HL-60 (cell line): ENCODE data around the gene NETO2.

ENCODE experiments used
- DNase-seq, 2 experiments: peaks; one replicate each; pipeline ENCODE4 v3.0.0-alpha.2; 2010 to 2020; ENCODE audit warnings: low read depth in 1 of 2, low spot score in 1 of 2
- H3K27ac ChIP-seq: fragments of 250-450 bp; sonication (Bioruptor Pico); replicated peaks from 2 replicates; pipeline ENCODE4 v1.5.1; 2020; ENCODE audit warnings: mild to moderate bottlenecking, moderate library complexity
- H3K27me3 ChIP-seq: fragments of 250-450 bp; sonication (Bioruptor Pico); 2 replicates; pipeline ENCODE4 v1.5.1; 2021; ENCODE audit warnings: mild to moderate bottlenecking, moderate library complexity; ENCODE audit not compliant: insufficient read depth, poor library complexity, severe bottlenecking
- H3K4me3 ChIP-seq: replicated peaks from 2 replicates; pipeline ENCODE4 v1.5.1; 2011; ENCODE audit warnings: mild to moderate bottlenecking, control low read depth, low read length; ENCODE audit not compliant: insufficient read depth
- CTCF ChIP-seq: IDR thresholded peaks from one replicate; pipeline ENCODE4 v1.5.1; 2011; ENCODE audit warnings: low read length, control low read depth, inconsistent platforms; ENCODE audit not compliant: insufficient read depth
- GABPA ChIP-seq: IDR thresholded peaks from 2 replicates; pipeline ENCODE4 v1.6.1; 2012; ENCODE audit warnings: low read depth
- POLR2AphosphoS5 ChIP-seq: IDR thresholded peaks from 2 replicates; pipeline ENCODE4 v1.6.1; 2012; ENCODE audit warnings: low read depth
- REST ChIP-seq: IDR thresholded peaks from 2 replicates; pipeline ENCODE4 v1.6.1; 2012; ENCODE audit warnings: low read depth; ENCODE audit not compliant: insufficient replicate concordance
- SPI1 ChIP-seq: IDR thresholded peaks from 2 replicates; pipeline ENCODE4 v1.6.1; 2012; ENCODE audit warnings: low read depth, mild to moderate bottlenecking, borderline replicate concordance

The NETO2 gene

GRCh38 chr16:47084198-47084597, 59.5 kb downstream of the NETO2 start:
- Histone ChIP-seq H3K4me3 (no peak overlapping the region), H3K27me3 (no peaks in the 10 kb centered on the region), H3K27ac (no peak overlapping the region)
- DNase-seq = no peak
- TF ChIP-seq REST (no peak), CTCF (no peak), POLR2AphosphoS5 (no peak), GABPA (no peak), SPI1 (no peak)

GRCh38 chr16:47082099-47082865, 61.5 kb downstream of the NETO2 start:
- DNase-seq = no peak
- Histone ChIP-seq H3K27me3 (no peaks in the 10 kb centered on the region), H3K27ac (no peak overlapping the region), H3K4me3 (no peak overlapping the region)
- TF ChIP-seq GABPA (no peak), REST (no peak), CTCF (no peak), SPI1 (no peak), POLR2AphosphoS5 (no peak)

GRCh38 chr16:47081115-47081514, 62.6 kb downstream of the NETO2 start:
- no peak for TF ChIP-seq SPI1
- TF ChIP-seq GABPA = no peak
- TF ChIP-seq POLR2AphosphoS5 = no peak
- H3K27ac ChIP-seq = no peak overlapping the region
- no peak for DNase-seq
- no peaks in the 10 kb centered on the region for H3K27me3 ChIP-seq
- H3K4me3 ChIP-seq = no peak overlapping the region

GRCh38 chr16:47079860-47080259, 63.9 kb downstream of the NETO2 start:
- DNase-seq = no peak
- Histone ChIP-seq H3K27ac (no peak overlapping the region), H3K27me3 (no peaks in the 10 kb centered on the region), H3K4me3 (no peak overlapping the region)
- no peak for TF ChIP-seq POLR2AphosphoS5
- no peak for TF ChIP-seq GABPA
- TF ChIP-seq SPI1 = no peak
- TF ChIP-seq REST = no peak
- no peak for TF ChIP-seq CTCF
